OCI-LY1 (cell line): ENCODE results near the gene TRPM5.
A peak's percentile ranks its signal among the peaks of the same experiment; 100 is the strongest.

ENCODE experiments used
- CTCF ChIP-seq: fragments of 200-600 bp; sonication (generic), shearing (Covaris generic); IDR thresholded peaks from 2 replicates; pipeline ENCODE4 v1.5.1; 2017; ENCODE audit warnings: mild to moderate bottlenecking, antibody characterized with exemption, low read length, moderate library complexity, mixed read lengths
- EZH2 ChIP-seq: fragments of 200-600 bp; sonication (generic), shearing (Covaris generic); IDR thresholded peaks from 2 replicates; pipeline ENCODE4 v1.8.0; 2017; ENCODE audit warnings: borderline replicate concordance, mixed run types, mild to moderate bottlenecking, antibody characterized with exemption, low read length, moderate library complexity, mixed read lengths

GRCh38 chr11:2420502-2421225 lies 23.6 kb downstream of the TRPM5 start:
- TF ChIP-seq CTCF (peak; percentile 75), EZH2 (no peak)
